ENCODE measurements around the gene DDX3X.
"Not testable (repeated sequence)": the region's sequence is repeated elsewhere in the genome, so short reads cannot be mapped to it uniquely, and the experiment has no call there.

Gene DDX3X

DNA sequence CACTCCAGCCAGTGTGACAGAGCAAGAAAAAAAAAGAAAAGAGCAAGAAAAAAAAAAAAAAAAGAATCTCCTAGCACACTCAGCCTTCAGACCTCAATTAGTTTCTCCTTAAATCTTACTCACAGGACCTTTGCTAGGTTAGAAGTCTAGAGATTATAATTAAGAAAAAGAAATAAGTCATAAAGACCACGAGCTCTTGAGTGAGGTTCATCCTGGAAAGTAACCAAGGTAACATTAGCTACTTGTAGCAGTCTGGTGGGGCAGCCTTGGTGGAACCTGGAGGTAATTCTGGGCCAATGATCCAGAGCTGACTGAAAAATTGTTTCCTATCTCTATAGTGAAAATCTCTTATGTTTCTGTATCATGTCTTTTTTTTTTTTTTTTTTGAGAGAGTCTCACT lies 21.2 kb upstream of the DDX3X start:
- no peak overlapping the region for H3K9ac ChIP-seq (ENCODE audit: low read length)
- no peaks in the 10 kb centered on the region for H3K36me3 ChIP-seq (ENCODE audit: control insufficient read depth, insufficient read depth, low read length)
- H3K4me1 ChIP-seq (ENCODE audit: control insufficient read depth, insufficient read depth, low read length): no peaks in the 10 kb centered on the region
- H3K9me3 ChIP-seq (ENCODE audit: control insufficient read depth, low read length): no peaks in the 10 kb centered on the region
- H3K27me3 ChIP-seq (ENCODE audit: control insufficient read depth, insufficient read depth, low read length): no peaks in the 10 kb centered on the region
- no peak overlapping the region for H3K4me3 ChIP-seq (ENCODE audit: low read length)

DNA sequence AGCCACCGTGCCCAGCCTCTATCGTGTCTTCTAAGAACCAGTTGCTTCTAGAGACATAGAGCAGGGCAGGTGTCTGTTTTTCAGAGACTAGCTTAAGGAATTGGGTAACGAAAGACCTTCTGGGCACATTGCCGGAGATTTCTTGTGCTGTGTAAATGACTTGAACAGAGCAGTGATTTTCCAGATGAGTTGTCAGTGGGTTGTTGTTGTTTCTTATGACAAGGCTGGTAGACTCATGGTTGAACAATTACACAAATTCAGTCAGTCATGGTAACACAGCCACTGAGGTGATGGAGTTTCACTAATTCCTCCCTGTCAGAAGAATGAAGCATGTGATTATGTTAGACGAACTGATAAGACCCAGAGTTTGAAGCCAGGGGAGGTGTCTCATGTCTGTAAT lies 20.5 kb upstream of the DDX3X start:
- no peaks in the 10 kb centered on the region for H3K36me3 ChIP-seq (ENCODE audit: control insufficient read depth, insufficient read depth, low read length)
- no peaks in the 10 kb centered on the region for H3K9me3 ChIP-seq (ENCODE audit: control insufficient read depth, low read length)
- H3K9ac ChIP-seq (ENCODE audit: low read length): no peak overlapping the region

DNA sequence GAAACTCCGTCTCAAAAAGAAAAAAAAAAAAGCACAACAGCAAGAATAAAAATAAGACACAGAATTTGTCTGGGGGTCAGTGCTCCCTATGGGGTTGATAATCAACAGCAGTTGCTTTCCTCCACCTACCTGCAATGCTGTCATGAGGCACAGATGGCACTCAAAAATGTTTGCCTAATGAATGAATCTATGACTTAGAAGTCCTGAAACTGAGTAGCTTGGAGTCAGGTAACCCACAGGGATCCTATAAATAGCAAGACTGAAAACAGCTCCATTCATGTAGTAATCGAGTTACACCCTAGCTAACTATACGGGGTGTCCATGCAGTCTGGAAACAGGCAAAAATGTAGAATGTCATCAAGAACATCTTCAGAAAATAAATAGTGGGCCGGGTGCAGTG lies 19.8 kb upstream of the DDX3X start:
- H3K4me3 ChIP-seq (ENCODE audit: low read length): no peak overlapping the region
- no peaks in the 10 kb centered on the region for H3K9me3 ChIP-seq (ENCODE audit: control insufficient read depth, low read length)
- H3K4me1 ChIP-seq (ENCODE audit: control insufficient read depth, insufficient read depth, low read length): no peaks in the 10 kb centered on the region
- H3K9ac ChIP-seq (ENCODE audit: low read length): no peak overlapping the region
- H3K27me3 ChIP-seq (ENCODE audit: control insufficient read depth, insufficient read depth, low read length): no peaks in the 10 kb centered on the region
- H3K36me3 ChIP-seq (ENCODE audit: control insufficient read depth, insufficient read depth, low read length): no peaks in the 10 kb centered on the region

More for the DNA sequence above, 20.5 kb upstream of the DDX3X start:
- H3K4me1 ChIP-seq (ENCODE audit: control insufficient read depth, insufficient read depth, low read length): no peaks in the 10 kb centered on the region
- H3K27me3 ChIP-seq (ENCODE audit: control insufficient read depth, insufficient read depth, low read length): no peaks in the 10 kb centered on the region
- no peak overlapping the region for H3K4me3 ChIP-seq (ENCODE audit: low read length)

DNA sequence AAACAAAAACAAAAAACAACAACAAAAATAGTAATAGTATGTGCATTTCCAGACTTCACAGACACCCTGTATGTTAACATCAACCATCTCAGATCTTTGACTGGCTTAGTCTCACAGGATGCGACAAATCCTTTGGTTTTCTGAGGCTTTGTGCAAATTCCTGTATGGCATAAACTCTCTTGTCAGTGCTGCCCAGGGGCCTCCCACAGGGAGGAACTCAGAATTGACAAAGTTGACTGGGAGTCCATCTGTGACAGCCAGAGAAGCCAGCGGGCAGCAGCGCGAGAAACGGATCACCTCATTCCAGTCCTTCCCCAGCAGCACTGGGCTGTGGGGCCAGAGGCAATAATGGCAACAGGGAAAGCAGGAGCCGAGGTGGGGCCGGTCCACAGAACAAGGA lies 19.1 kb upstream of the DDX3X start:
- Histone ChIP-seq H3K27me3 (ENCODE audit: control insufficient read depth, insufficient read depth, low read length) (no peaks in the 10 kb centered on the region), H3K36me3 (ENCODE audit: control insufficient read depth, insufficient read depth, low read length) (no peaks in the 10 kb centered on the region), H3K9ac (ENCODE audit: low read length) (no peak overlapping the region), H3K4me3 (ENCODE audit: low read length) (no peak overlapping the region), H3K9me3 (ENCODE audit: control insufficient read depth, low read length) (no peaks in the 10 kb centered on the region), H3K4me1 (ENCODE audit: control insufficient read depth, insufficient read depth, low read length) (no peaks in the 10 kb centered on the region)

DNA sequence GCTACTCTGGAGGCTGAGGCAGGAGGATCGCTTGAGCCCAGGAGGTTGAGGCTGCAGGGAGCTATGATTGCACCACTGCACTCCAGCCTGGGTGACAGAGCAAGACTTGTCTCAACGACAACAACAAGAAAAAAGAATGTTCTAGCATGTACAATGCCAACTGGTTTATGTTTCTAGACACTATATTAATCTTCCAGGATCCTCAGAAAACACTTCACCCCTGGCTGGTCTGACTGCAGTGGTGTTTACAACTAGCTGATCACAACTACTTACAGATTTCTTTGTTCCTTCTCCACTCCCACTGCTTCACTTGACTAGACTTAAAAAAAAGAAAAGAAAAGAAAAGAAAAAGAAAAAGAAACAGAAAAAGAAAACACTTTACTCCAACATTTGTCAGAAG lies 17.7 kb upstream of the DDX3X start:
- H3K4me1 ChIP-seq (ENCODE audit: control insufficient read depth, insufficient read depth, low read length); H3K4me3 ChIP-seq (ENCODE audit: low read length): not testable (repeated sequence)

DNA sequence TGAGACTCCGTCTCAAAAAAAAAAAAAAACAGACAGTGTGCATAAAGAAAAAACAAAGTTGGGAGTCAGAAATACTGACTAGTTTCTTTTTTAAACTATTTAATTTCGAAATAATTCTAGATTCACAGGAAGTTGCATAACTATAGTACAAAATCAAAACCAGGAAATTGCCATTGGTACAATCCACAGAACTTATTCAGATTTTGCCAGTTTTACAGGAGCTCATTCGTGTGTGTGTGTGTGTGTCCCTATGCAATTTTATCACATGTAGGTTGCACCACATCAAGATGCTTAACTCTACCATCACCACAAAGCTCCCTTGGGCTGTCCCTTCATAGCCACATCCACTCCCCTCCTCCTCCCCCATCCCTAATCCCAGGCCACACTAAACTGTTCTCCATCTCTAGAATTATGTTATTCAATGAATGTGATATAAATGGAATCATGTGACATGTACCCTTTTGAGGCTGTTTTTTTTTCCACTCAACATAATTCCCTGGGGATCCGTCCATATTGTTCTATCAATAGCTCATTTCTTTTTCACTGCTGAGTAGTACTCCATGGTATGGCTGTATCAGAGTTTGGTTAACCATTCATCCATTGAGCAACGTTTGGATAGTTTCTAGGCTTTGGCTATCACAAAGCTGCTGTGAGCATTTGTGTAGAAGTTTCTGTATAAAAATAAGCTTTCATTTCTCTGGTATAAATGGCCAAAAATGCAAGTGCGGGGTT lies 16.3 kb upstream of the DDX3X start:
- Histone ChIP-seq H3K36me3 (ENCODE audit: control insufficient read depth, insufficient read depth, low read length) (no peaks in the 10 kb centered on the region), H3K4me1 (ENCODE audit: control insufficient read depth, insufficient read depth, low read length) (no peaks in the 10 kb centered on the region), H3K9ac (ENCODE audit: low read length) (no peak overlapping the region), H3K9me3 (ENCODE audit: control insufficient read depth, low read length) (no peaks in the 10 kb centered on the region), H3K4me3 (ENCODE audit: low read length) (no peak overlapping the region), H3K27me3 (ENCODE audit: control insufficient read depth, insufficient read depth, low read length) (no peaks in the 10 kb centered on the region)

More for the DNA sequence above, 17.7 kb upstream of the DDX3X start:
- not testable (repeated sequence) for H3K27me3 ChIP-seq (ENCODE audit: control insufficient read depth, insufficient read depth, low read length); H3K36me3 ChIP-seq (ENCODE audit: control insufficient read depth, insufficient read depth, low read length); H3K9me3 ChIP-seq (ENCODE audit: control insufficient read depth, low read length); H3K9ac ChIP-seq (ENCODE audit: low read length)

DNA sequence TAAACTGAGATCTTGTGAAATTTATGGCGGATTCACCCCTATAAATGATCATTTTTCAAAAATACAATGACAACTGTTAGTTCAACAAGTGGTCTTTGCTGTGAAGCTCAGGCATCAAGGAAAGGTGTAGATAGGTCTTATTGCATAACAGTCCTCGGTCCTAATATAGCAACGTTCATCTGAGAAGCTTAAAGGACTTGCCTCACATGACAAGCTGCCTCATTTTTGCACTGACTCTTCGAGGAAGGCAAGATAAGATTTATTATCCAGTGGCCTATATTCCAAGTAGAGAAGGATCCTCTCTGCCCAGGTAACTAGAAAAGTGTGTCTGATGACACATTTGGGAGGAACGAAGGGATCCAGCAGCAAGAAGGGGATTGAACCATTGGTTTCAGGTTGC lies 13.6 kb upstream of the DDX3X start:
- no peaks in the 10 kb centered on the region for H3K9me3 ChIP-seq (ENCODE audit: control insufficient read depth, low read length)
- no peaks in the 10 kb centered on the region for H3K36me3 ChIP-seq (ENCODE audit: control insufficient read depth, insufficient read depth, low read length)
- H3K9ac ChIP-seq (ENCODE audit: low read length): no peak overlapping the region
- no peaks in the 10 kb centered on the region for H3K4me1 ChIP-seq (ENCODE audit: control insufficient read depth, insufficient read depth, low read length)
- H3K27me3 ChIP-seq (ENCODE audit: control insufficient read depth, insufficient read depth, low read length): no peaks in the 10 kb centered on the region
- H3K4me3 ChIP-seq (ENCODE audit: low read length): no peak overlapping the region

DNA sequence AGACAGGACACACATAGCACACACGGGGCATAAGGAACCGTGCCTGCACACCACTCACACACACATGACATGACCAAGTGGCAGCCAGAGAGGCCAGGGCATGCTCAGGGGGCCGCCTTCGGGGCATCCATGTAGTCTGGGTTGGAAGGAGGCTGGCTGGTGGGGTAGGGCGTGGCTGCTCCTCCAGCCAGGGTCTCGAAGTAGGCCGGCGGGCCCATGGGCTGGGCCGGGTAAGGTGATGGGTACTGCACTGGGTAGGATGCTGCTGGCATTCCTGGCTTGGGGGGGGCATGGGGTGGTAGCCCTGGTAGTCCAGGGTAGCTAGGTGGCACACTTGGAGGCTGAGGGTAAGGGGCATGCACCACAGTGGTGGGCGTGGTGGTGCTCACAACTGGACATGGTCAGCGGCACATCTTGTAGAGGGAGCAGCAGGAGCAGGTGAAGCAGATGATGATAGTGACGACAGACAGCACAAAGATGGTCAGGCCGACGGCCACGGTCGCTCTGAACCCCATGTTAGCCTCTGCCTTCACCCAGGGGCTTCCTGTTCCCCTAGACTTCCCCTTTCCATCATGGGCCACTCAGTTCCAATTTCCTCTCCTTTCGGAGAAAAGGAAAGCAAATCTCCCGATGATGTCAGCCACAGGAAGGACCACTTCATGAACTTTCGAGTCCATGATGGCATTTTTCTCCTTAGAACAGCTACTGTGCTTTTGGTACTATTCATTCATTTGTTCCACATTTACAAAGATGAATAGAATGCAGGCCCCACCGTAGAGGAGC lies 10.9 kb upstream of the DDX3X start:
- no peak overlapping the region for H3K4me3 ChIP-seq (ENCODE audit: low read length)
- no peaks in the 10 kb centered on the region for H3K27me3 ChIP-seq (ENCODE audit: control insufficient read depth, insufficient read depth, low read length)
- H3K36me3 ChIP-seq (ENCODE audit: control insufficient read depth, insufficient read depth, low read length): no peaks in the 10 kb centered on the region
- no peaks in the 10 kb centered on the region for H3K4me1 ChIP-seq (ENCODE audit: control insufficient read depth, insufficient read depth, low read length)
- H3K9ac ChIP-seq (ENCODE audit: low read length): no peak overlapping the region
- no peaks in the 10 kb centered on the region for H3K9me3 ChIP-seq (ENCODE audit: control insufficient read depth, low read length)

DNA sequence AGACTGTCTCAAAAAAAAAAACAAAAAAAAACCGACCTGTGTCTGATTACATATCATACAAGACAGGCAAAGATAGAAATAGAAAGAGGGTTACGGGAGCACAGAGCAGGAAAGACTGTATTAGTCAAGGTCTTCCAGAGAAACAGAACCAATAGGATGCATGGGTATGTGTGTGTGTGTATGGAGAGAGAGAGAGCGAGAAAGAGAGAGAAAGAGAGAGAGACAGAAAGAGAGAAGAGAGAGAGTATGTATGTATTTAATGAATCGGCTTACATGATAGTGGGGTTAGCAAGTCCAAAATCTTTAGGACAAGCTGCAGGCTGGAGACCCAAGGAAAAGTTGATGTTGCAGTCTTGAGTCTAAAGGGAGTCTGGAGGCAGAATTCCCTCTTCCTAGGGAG lies 7.5 kb upstream of the DDX3X start:
- Histone ChIP-seq H3K4me1 (ENCODE audit: control insufficient read depth, insufficient read depth, low read length) (no peaks in the 10 kb centered on the region), H3K9me3 (ENCODE audit: control insufficient read depth, low read length) (no peaks in the 10 kb centered on the region), H3K36me3 (ENCODE audit: control insufficient read depth, insufficient read depth, low read length) (no peaks in the 10 kb centered on the region), H3K4me3 (ENCODE audit: low read length) (no peak overlapping the region), H3K27me3 (ENCODE audit: control insufficient read depth, insufficient read depth, low read length) (no peaks in the 10 kb centered on the region), H3K9ac (ENCODE audit: low read length) (no peak overlapping the region)

DNA sequence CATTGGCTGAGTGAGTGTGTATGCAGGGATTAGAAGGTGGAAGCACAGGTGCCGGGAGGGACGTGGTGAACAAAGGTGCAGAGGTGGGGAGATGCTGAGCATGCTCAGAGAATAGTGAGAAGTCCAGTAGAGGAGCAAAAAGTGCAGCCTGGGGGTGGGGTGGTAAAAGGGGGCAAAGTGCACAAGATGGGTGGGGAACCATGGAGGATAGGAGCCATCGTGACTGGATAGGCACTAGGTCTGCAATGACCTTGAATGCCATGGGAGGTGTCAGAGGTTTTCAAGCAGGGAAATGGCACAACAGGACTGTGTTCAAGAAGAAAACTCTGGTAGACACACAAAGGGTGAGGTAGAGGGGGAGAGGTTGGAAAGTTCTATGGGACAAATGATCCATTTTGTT lies 6.6 kb upstream of the DDX3X start:
- Histone ChIP-seq H3K4me3 (ENCODE audit: low read length) (no peak overlapping the region), H3K36me3 (ENCODE audit: control insufficient read depth, insufficient read depth, low read length) (no peaks in the 10 kb centered on the region), H3K9ac (ENCODE audit: low read length) (no peak overlapping the region), H3K4me1 (ENCODE audit: control insufficient read depth, insufficient read depth, low read length) (no peaks in the 10 kb centered on the region), H3K27me3 (ENCODE audit: control insufficient read depth, insufficient read depth, low read length) (no peaks in the 10 kb centered on the region), H3K9me3 (ENCODE audit: control insufficient read depth, low read length) (no peaks in the 10 kb centered on the region)

DNA sequence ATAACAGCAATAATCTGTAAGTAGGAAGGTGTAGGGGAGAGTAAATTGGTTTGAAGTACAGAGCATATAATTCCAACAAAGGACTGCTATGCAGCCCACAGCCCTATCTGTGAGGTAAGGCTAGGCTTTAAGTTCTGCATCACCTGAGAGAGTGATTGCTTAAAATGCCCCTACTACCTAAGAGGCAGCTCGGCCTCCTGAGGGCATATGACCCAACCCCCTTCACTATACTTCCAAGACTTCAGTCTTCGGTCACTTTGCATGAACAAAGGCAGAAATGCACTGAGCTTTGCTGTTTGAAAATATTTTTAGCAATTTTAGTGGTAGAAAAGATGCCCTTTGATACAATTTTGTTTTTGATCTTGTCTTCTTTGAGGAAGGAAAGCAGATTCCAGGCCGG lies 4.9 kb upstream of the DDX3X start:
- H3K36me3 ChIP-seq (ENCODE audit: control insufficient read depth, insufficient read depth, low read length): no peaks in the 10 kb centered on the region
- no peaks in the 10 kb centered on the region for H3K27me3 ChIP-seq (ENCODE audit: control insufficient read depth, insufficient read depth, low read length)

DNA sequence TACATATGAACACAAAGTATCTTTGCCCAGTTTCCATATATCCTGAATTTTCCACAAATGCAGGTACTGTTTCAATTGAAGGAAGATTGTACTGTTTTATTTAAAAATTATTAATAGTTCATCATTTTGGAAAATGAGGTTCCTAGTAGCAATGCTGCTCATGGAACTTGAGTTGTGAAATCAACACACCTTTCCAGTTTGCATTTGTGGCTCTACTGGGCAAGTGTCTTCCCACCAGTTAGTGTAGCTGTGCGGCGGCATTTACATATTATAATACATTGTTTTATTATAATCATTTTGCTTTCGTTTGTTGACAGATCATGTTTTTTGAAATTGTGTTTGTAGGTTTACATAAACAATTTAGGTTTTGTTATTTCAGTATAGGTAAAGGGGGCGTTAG lies 2.0 kb upstream of the DDX3X start:
- H3K36me3 ChIP-seq (ENCODE audit: control insufficient read depth, insufficient read depth, low read length): no peaks in the 10 kb centered on the region
- H3K4me3 ChIP-seq (ENCODE audit: low read length): no peak overlapping the region
- no peak overlapping the region for H3K9ac ChIP-seq (ENCODE audit: low read length)
- H3K9me3 ChIP-seq (ENCODE audit: control insufficient read depth, low read length): no peaks in the 10 kb centered on the region
- no peaks in the 10 kb centered on the region for H3K27me3 ChIP-seq (ENCODE audit: control insufficient read depth, insufficient read depth, low read length)
- H3K4me1 ChIP-seq (ENCODE audit: control insufficient read depth, insufficient read depth, low read length): peaks cover 3% of the 10 kb centered on the region

More for the DNA sequence above, 4.9 kb upstream of the DDX3X start:
- H3K4me1 ChIP-seq (ENCODE audit: control insufficient read depth, insufficient read depth, low read length): peaks cover 3% of the 10 kb centered on the region
- H3K4me3 ChIP-seq (ENCODE audit: low read length): no peak overlapping the region
- H3K9me3 ChIP-seq (ENCODE audit: control insufficient read depth, low read length): no peaks in the 10 kb centered on the region
- no peak overlapping the region for H3K9ac ChIP-seq (ENCODE audit: low read length)

Measured in mucosa of stomach (tissue), 1 donor.